ENCODE measurements around the gene ZBTB7B.

- TF ChIP-seq, protein P1, sequence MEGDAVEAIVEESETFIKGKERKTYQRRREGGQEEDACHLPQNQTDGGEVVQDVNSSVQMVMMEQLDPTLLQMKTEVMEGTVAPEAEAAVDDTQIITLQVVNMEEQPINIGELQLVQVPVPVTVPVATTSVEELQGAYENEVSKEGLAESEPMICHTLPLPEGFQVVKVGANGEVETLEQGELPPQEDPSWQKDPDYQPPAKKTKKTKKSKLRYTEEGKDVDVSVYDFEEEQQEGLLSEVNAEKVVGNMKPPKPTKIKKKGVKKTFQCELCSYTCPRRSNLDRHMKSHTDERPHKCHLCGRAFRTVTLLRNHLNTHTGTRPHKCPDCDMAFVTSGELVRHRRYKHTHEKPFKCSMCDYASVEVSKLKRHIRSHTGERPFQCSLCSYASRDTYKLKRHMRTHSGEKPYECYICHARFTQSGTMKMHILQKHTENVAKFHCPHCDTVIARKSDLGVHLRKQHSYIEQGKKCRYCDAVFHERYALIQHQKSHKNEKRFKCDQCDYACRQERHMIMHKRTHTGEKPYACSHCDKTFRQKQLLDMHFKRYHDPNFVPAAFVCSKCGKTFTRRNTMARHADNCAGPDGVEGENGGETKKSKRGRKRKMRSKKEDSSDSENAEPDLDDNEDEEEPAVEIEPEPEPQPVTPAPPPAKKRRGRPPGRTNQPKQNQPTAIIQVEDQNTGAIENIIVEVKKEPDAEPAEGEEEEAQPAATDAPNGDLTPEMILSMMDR (IDR thresholded peaks at IDR 0.05) = no peak
- TF ChIP-seq ZFX (IDR thresholded peaks at IDR 0.05; ENCODE audit: borderline replicate concordance) = no peak
Measured at GRCh38 chr1:155057104-155057503, 54.5 kb downstream of the ZBTB7B start.
